Spleen (tissue), 7 donors: ENCODE data around the gene DHX15.
"Not testable (repeated sequence)": the region's sequence is repeated elsewhere in the genome, so short reads cannot be mapped to it uniquely, and the experiment has no call there.

Source experiments
- CTCF ChIP-seq, 11 experiments: fragments of 200-600 bp in 7 of 11; fragments of 450-650 bp in 4 of 11; sonication (generic) in 4 of 11; IDR thresholded peaks in 8 of 11; conservative IDR thresholded peaks in 3 of 11; 1 replicate in 7 of 11; 2 replicates in 4 of 11; pipeline versions ENCODE4 v1.4.0 to v1.8.0; 2016 to 2021; ENCODE audit warnings: antibody characterized with exemption in 11 of 11, inconsistent platforms in 4 of 11, mild to moderate bottlenecking in 1 of 11
- POLR2A ChIP-seq, 3 donors: fragments of 450-650 bp; IDR thresholded peaks; one replicate each; pipeline ENCODE4 v1.5.1; 2017; ENCODE audit warnings: antibody characterized with exemption in 3 of 3, mild to moderate bottlenecking in 1 of 3
- POLR2AphosphoS5 ChIP-seq, 3 donors: sonication (generic); formaldehyde crosslinking; IDR thresholded peaks; one replicate each; pipeline ENCODE4 v1.5.1; 2017; ENCODE audit warnings: antibody characterized with exemption in 3 of 3
- donor health status: DM: no; HTN: no; CAD: no; lungs with moderate emphysema.
- donor health status: DM: no; HTN: no; CAD: no.
- donor health status: DM: no; HTN: no; CAD: no.

GRCh38 chr4:24503090-24503489 is 81.3 kb downstream of the DHX15 start:
- not testable (repeated sequence) for TF ChIP-seq CTCF (IDR thresholded peaks at IDR 0.05 in 8 of 11, conservative IDR thresholded peaks at IDR 0.05 in 3 of 11); POLR2A (IDR thresholded peaks at IDR 0.05); POLR2AphosphoS5 (IDR thresholded peaks at IDR 0.05)
